GM12872 (cell line): Measurements from ENCODE around the gene DTYMK.

ENCODE experiments used
- CTCF ChIP-seq: IDR thresholded peaks from 3 replicates; pipeline ENCODE4 v1.5.1; 2011; ENCODE audit warnings: low read depth, mild to moderate bottlenecking, low read length, moderate library complexity; ENCODE audit not compliant: insufficient read depth

Gene DTYMK

GRCh38 chr2:241657786-241658254, 28.8 kb downstream of the DTYMK start:
- TF ChIP-seq CTCF: no peak

GRCh38 chr2:241656190-241656741, 30.3 kb downstream of the DTYMK start:
- TF ChIP-seq CTCF: no peak

- TF ChIP-seq CTCF: no peak
These were observed 31.0 kb downstream of the DTYMK start for GRCh38 chr2:241655516-241656189.

DNA sequence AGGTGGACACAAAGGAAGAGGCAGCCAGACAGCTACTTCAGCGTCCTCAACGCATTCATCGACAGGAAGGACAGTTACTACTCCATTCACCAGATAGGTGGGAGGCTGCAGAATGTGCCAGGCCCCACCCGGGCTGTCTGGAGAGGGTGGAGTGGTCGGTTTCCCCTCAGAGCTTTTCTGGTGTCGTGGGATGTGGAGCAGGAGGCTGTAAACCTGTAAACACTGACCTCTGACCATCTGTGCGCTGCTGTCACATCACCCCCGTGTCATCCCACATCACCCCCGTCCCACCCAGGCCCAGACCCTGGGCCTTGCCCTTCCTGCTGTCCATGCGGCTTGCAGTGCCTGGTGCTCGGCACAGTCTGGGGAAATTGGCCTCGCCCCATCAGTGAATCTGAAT, 32.1 kb downstream of the DTYMK start:
- TF ChIP-seq CTCF: no peak

GRCh38 chr2:241653210-241653750, 33.3 kb downstream of the DTYMK start:
- no peak for TF ChIP-seq CTCF

DNA sequence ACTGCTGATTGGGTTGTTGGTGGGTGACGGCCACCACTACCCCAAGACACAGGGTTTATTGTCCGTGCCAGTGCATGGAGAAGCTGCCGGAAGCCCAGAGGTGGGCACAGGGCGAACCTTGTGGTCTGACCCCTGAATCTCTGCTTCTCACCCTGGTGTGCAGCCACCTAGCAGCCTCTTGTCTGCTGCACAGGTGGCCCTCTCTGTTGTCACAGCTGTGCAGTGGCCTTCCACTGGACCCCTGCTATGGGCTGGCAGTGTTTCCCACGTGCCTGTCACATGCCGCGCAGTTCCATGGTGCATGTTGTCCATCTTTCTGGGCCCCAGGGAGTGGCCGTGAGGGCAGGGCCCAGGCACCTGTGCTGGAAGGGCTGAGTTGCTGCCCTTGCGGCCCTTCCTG, 33.9 kb downstream of the DTYMK start:
- no peak for TF ChIP-seq CTCF

DNA sequence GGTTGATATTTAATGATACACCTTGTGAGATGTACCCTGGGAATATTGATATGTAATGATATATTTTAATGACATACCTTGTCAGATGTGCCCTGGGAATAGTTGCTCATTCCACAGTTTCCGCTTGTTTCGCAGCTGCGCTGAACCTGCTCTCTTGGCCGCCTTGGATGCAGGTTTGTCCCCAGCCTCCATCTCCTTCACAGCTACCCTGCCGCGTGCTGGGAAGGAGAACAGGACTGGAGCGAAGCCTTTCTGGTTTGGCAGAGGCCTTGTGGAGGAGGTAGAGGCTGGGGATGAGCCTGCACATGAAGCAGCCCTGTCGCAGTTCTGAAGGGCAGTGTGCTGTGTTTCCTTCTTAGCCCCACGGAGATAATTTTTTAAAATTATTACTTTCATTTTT, 34.5 kb downstream of the DTYMK start:
- no peak for TF ChIP-seq CTCF
